ENCODE results near the gene ZNF48. TPM values are rescaled to one million over a fixed set of nuclear protein-coding genes. Genes with fewer than 3 reads are reported as not detected.
"Not testable (repeated sequence)": the region's sequence is repeated elsewhere in the genome, so short reads cannot be mapped to it uniquely, and the experiment has no call there.

The ZNF48 gene
- total RNA-seq, 3 donors from 2014 or later: 18.0 to 19.2 (median 18.1) TPM

DNA sequence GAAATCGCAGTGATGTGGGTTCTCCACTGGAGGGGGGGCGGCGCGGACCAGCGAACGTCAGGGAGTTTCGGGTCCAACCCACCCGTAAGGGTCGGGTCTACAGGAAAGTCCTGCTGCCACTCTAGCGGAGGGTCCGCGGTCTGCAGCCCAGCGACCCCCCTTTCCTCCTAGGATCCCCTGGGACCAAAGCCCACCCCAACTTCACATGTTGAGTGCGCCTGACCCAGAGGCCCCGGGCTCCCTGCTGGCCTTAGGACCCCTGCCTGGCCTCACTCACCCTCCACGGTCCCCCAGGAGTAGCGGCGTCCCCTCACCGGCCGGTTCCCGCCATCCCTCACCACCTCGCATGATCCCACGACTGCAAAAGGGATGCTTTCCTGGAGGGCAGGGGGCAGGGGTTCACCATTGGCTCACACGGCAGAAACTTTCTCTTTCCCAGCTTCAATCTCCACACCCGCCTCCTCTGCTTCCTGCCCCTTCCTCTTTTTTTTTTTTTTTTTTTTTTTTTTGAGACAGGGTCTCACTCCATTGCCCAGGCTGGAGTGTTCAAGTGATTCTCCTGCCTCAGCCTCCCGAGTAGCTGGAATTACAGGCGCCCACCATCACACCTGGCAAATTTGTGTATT, 15.9 kb upstream of the ZNF48 start:
- H3K27me3 Mint-ChIP-seq (ENCODE audit: low read depth): no peaks in the 10 kb centered on the region
- DNase-seq (no peak), ATAC-seq (no peak)
- H3K36me3 Mint-ChIP-seq (ENCODE audit: insufficient read depth): peaks cover 5% of the 10 kb centered on the region
- peak overlapping the region; percentile 94 for H3K4me3 Mint-ChIP-seq
- no peaks in the 10 kb centered on the region for H3K9me3 Mint-ChIP-seq
- peaks cover 61% of the 10 kb centered on the region for H3K4me1 Mint-ChIP-seq (ENCODE audit: low read depth)

DNA sequence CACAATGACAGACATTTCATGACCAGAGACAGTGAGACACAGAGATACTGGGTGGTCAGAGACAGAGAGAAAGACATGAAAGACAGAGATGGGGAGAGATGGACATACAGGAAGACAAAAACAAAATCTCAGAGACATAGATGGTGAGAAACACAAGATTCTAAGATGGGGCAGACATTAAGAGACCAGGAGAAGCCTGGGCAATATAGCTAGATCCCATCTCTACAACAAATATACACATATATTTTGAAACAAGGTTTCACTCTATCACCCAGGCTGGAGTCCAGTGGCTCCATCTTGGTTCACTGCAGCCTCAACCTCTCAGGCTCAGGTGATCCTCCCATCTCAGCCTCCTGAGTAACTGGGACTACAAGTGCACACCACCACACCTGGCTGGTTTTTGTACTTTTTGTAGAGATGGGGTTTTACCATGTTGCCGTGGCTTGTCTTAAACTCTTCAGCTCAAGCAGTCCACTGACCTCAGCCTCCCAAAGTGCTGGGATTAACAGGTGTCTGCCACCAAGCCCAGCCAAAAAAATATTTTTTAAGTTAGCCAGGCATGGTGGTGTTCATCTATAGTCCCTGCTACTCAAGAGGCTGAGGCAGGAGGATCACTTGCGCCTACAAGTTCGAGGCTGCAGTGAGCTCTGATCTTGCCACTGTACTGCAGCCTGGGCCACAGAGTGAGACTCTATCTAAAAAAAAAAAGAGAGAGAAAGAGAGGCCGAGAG, 15.0 kb upstream of the ZNF48 start:
- Mint-ChIP-seq H3K4me1 (ENCODE audit: low read depth) (peaks cover 62% of the 10 kb centered on the region), H3K4me3 (peak overlapping the region; percentile 86), H3K36me3 (ENCODE audit: insufficient read depth) (peaks cover 5% of the 10 kb centered on the region), H3K27me3 (ENCODE audit: low read depth) (no peaks in the 10 kb centered on the region), H3K9me3 (no peaks in the 10 kb centered on the region)
- DNase-seq (no peak), ATAC-seq (no peak)

DNA sequence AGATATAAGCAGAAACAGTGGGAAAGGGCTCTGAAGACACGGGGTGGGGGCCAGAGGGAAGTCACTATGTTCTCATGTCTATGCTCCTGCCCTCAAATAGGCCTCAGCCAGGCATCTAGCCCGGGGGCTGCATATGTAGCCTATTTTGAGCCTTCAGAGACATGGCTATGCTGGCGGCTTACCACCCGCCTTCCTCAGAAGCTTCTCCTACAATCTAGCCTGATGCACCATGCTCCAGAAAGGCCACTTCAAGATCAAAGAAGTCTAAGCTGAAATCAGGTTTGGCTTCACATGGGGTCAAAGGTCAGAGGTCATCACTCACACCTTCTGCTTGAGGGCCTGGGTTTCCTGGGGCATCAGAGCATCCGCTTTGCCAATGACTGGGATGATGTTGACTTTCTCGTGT, 14.4 kb upstream of the ZNF48 start:
- peaks cover 5% of the 10 kb centered on the region for H3K36me3 Mint-ChIP-seq (ENCODE audit: insufficient read depth)
- peaks cover 62% of the 10 kb centered on the region for H3K4me1 Mint-ChIP-seq (ENCODE audit: low read depth)
- DNase-seq (no peak), ATAC-seq (no peak)
- H3K4me3 Mint-ChIP-seq: peak overlapping the region; percentile 86
- H3K27me3 Mint-ChIP-seq (ENCODE audit: low read depth): no peaks in the 10 kb centered on the region
- no peaks in the 10 kb centered on the region for H3K9me3 Mint-ChIP-seq

- no peaks in the 10 kb centered on the region for H3K27me3 Mint-ChIP-seq (ENCODE audit: low read depth)
- peaks cover 62% of the 10 kb centered on the region for H3K4me1 Mint-ChIP-seq (ENCODE audit: low read depth)
- DNase-seq: no peak
- peaks cover 5% of the 10 kb centered on the region for H3K36me3 Mint-ChIP-seq (ENCODE audit: insufficient read depth)
- no peak for ATAC-seq
- peak overlapping the region; percentile 86 for H3K4me3 Mint-ChIP-seq
- H3K9me3 Mint-ChIP-seq: no peaks in the 10 kb centered on the region
These were observed 13.8 kb upstream of the ZNF48 start for GRCh38 chr16:30381291-30382041.

DNA sequence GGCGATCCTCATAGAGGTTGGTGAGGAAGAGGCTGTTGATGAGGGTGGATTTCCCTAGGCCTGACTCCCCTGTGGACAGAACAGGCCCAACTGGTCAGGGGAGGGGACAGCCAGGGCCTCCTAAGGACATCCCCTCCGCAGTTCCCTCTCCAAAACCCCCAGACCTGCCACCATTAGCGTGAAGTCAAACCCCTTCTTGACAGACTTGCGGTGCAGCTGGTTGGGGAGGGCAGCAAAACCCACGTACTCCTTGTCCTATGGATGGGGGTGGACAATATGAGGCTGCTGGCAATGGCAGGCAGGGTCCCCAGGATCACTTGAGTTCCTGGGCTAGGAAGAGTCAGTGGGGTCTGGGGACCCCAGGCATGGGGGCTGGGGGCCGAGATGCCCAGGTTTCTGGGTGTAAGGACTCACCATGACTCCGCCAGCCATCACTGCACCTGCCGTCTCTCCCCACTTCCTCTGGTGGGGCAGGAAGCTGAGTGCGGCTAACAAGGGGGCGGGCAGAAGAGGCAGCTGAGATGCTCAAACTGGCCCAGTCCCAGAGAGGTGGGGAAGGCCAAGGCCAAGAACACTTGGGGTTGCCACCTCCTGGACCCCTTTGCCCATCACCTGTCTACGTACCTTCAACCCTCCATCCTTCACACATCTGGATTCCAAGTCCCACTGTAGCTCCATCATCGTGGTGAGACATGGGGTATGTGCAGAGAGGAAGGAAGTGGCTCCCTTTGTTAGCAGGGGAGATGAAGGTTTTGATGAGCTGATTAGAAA, 12.9 kb upstream of the ZNF48 start, which contains the start of gene SEPTIN1:
SEPTIN1 (minus strand) TSS at position 451 of the 771 bp plus-strand sequence; CDS start at position 432, 19 bp downstream.
- Mint-ChIP-seq H3K36me3 (ENCODE audit: insufficient read depth) (peaks cover 5% of the 10 kb centered on the region), H3K27me3 (ENCODE audit: low read depth) (no peaks in the 10 kb centered on the region), H3K4me1 (ENCODE audit: low read depth) (peaks cover 55% of the 10 kb centered on the region), H3K4me3 (peak within 1 kb of the TSS; percentile 86), H3K9me3 (no peaks in the 10 kb centered on the region)
- ATAC-seq: peak; percentile 42
- DNase-seq: peak; percentile 64

DNA sequence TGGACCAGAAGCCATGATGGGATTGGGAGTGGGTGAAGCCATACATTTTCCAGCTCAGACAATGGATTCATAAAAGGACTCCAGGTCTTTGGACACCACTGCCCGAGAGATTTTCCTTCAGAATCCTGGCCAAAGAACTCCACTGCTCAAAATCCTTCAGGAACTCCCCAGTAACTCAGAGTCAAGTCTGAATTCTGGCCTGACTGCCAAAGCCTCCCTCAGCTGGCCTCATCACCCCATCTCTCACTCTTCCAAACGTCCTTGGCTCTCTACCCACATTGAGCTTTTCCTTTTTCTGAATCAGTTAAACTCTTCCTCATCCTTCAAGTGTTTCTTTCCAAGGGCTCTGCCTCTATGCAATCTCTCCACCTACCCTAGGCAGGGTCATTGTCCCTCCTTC, 11.7 kb upstream of the ZNF48 start:
- Mint-ChIP-seq H3K27me3 (ENCODE audit: low read depth) (no peaks in the 10 kb centered on the region), H3K4me3 (peak overlapping the region; percentile 57), H3K4me1 (ENCODE audit: low read depth) (peaks cover 44% of the 10 kb centered on the region), H3K9me3 (no peaks in the 10 kb centered on the region), H3K36me3 (ENCODE audit: insufficient read depth) (peaks cover 5% of the 10 kb centered on the region)
- DNase-seq: no peak
- no peak for ATAC-seq

- Mint-ChIP-seq H3K9me3 (no peaks in the 10 kb centered on the region), H3K4me1 (ENCODE audit: low read depth) (peaks cover 29% of the 10 kb centered on the region), H3K36me3 (ENCODE audit: insufficient read depth) (peaks cover 6% of the 10 kb centered on the region), H3K4me3 (peak overlapping the region; percentile 89), H3K27me3 (ENCODE audit: low read depth) (no peaks in the 10 kb centered on the region)
- DNase-seq (no peak), ATAC-seq (peak; percentile 3 to 4)
These were observed 547 bp upstream of the ZNF48 start for GRCh38 chr16:30394592-30395154.

DNA sequence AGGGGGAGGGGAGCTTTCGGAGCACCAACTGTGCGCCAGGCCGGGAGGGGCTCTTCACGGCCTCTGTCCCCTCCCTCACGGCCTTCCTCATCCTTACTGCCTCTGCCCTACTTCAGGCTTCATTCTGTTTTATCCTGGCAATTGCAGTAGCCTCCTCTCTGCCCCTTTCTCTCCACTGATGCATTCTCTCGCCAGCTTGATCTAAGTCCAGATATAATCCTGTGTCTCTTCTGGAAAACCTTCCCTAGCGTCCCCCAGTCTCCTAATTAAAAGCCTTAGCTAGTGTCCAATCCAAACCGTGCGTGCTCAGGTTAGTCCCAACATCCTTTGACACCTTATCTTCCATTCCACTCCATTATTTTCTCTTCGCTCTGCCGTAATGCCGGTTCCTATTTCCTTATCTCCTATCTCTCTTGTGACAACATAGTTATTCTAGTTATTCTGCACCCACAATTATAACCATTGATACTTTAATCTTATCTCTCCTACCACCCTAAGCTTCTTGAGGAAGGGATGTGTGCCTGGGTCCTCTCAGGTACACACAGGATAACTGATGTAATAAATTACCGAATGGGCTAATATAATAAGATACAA, 869 bp downstream of the ZNF48 start:
- Mint-ChIP-seq H3K4me1 (ENCODE audit: low read depth) (peaks cover 41% of the 10 kb centered on the region), H3K4me3 (peak overlapping the region; percentile 87), H3K27me3 (ENCODE audit: low read depth) (no peaks in the 10 kb centered on the region), H3K36me3 (ENCODE audit: insufficient read depth) (peaks cover 6% of the 10 kb centered on the region), H3K9me3 (no peaks in the 10 kb centered on the region)
- peak in 1 of 2 donors; percentile 5 for ATAC-seq
- DNase-seq: no peak

DNA sequence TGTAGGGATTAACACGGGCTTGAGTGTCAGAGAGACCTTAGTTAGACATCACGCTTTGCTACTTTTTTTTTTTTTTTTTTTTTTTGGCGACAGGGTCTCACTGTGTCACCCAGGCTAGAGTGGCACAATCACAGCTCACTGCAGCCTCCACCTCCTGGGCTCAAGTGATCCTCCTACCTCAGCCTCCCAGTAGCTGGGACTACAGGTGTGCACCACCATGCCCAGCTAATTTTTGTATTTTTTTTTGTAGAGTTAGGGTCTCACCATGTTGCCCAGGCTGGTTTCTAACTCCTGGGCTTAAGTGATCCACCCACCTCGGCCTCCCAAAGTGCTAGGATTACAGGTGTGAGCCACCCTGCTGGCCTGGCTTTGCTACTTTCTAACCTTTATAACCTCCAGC, 1.4 kb downstream of the ZNF48 start:
- H3K27me3 Mint-ChIP-seq (ENCODE audit: low read depth); H3K9me3 Mint-ChIP-seq; ATAC-seq; DNase-seq; H3K36me3 Mint-ChIP-seq (ENCODE audit: insufficient read depth): not testable (repeated sequence)
- H3K4me1 Mint-ChIP-seq (ENCODE audit: low read depth): peaks cover 43% of the 10 kb centered on the region
- H3K4me3 Mint-ChIP-seq: peak overlapping the region; percentile 87

- peaks cover 6% of the 10 kb centered on the region for H3K36me3 Mint-ChIP-seq (ENCODE audit: insufficient read depth)
- no peaks in the 10 kb centered on the region for H3K9me3 Mint-ChIP-seq
- no peak for DNase-seq
- H3K27me3 Mint-ChIP-seq (ENCODE audit: low read depth): no peaks in the 10 kb centered on the region
- H3K4me1 Mint-ChIP-seq (ENCODE audit: low read depth): peaks cover 45% of the 10 kb centered on the region
- ATAC-seq: no peak
- H3K4me3 Mint-ChIP-seq: peak overlapping the region; percentile 87
These were observed 1.8 kb downstream of the ZNF48 start for GRCh38 chr16:30397056-30397455.

DNA sequence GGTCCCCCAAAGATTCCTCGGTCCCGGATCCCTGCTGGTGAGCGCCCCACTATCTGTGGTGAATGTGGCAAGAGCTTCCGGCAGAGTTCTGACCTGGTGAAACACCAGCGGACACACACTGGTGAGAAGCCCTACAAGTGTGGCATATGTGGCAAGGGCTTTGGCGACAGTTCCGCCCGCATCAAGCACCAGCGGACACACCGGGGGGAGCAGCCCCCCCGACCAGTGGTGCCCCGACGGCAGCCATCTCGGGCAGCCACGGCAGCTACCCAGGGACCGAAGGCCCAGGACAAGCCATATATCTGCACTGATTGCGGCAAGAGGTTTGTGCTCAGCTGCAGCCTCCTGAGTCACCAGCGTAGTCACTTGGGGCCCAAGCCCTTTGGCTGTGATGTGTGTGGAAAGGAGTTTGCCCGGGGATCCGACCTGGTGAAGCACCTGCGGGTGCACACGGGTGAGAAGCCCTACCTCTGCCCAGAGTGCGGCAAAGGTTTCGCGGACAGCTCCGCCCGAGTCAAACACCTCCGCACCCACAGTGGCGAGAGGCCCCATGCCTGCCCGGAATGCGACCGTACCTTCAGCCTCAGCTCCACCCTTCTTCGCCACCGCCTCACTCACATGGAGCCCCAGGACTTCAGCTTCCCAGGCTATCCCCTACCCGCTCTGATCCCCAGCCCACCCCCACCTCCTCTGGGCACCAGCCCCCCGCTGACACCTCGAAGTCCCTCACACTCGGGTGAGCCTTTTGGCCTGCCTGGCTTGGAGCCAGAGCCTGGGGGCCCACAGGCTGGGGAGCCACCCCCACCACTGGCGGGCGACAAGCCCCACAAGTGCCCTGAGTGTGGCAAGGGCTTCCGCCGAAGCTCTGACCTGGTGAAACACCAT, 2.8 kb downstream of the ZNF48 start:
- Mint-ChIP-seq H3K4me1 (ENCODE audit: low read depth) (peaks cover 45% of the 10 kb centered on the region), H3K27me3 (ENCODE audit: low read depth) (no peaks in the 10 kb centered on the region), H3K4me3 (no peak overlapping the region), H3K9me3 (no peaks in the 10 kb centered on the region), H3K36me3 (ENCODE audit: insufficient read depth) (peaks cover 6% of the 10 kb centered on the region)
- DNase-seq (no peak), ATAC-seq (no peak)

- DNase-seq: no peak
- ATAC-seq: no peak
- H3K4me1 Mint-ChIP-seq (ENCODE audit: low read depth): peaks cover 45% of the 10 kb centered on the region
- H3K27me3 Mint-ChIP-seq (ENCODE audit: low read depth): no peaks in the 10 kb centered on the region
- no peak overlapping the region for H3K4me3 Mint-ChIP-seq
- no peaks in the 10 kb centered on the region for H3K9me3 Mint-ChIP-seq
- H3K36me3 Mint-ChIP-seq (ENCODE audit: insufficient read depth): peaks cover 6% of the 10 kb centered on the region
These were observed 3.6 kb downstream of the ZNF48 start for GRCh38 chr16:30398661-30399434.

Data from activated T-cell treated with anti-CD3 and anti-CD28 coated beads, Interleukin-2, amount 50 U/mL, for 4 hours (primary cell).